DND-41 (cell line): ENCODE measurements around the gene PCAT6.

Experiments
- ATAC-seq: fragments of 200-7000 bp; cut with Tn5 transposase; 3 replicates; pipeline ENCODE4 v1.9.1; 2021; ENCODE audit warnings: low read depth; ENCODE audit not compliant: insufficient read depth
- DNase-seq: peaks from one replicate; pipeline ENCODE4 v3.0.0-alpha.2; 2020
- H2AFZ ChIP-seq: 2 replicates; pipeline ENCODE4 v1.6.0; 2012; ENCODE audit warnings: low read depth, low read length
- H3K27ac ChIP-seq: 2 replicates; pipeline ENCODE4 v1.5.1; 2012; ENCODE audit warnings: low read length, inconsistent platforms
- H3K27me3 ChIP-seq: fragments of 200-600 bp; sonication (generic); 2 replicates; pipeline ENCODE4 v1.6.0; 2012; ENCODE audit warnings: low read length, mild to moderate bottlenecking, inconsistent platforms; ENCODE audit not compliant: insufficient read depth, poor library complexity
- H3K36me3 ChIP-seq: 2 replicates; pipeline ENCODE4 v1.5.1; 2012; ENCODE audit warnings: low read length, inconsistent platforms; ENCODE audit not compliant: insufficient read depth
- H3K4me1 ChIP-seq: 2 replicates; pipeline ENCODE4 v1.5.1; 2012; ENCODE audit warnings: mild to moderate bottlenecking, low read length; ENCODE audit not compliant: insufficient read depth
- H3K4me2 ChIP-seq: 2 replicates; pipeline ENCODE4 v1.6.0; 2012; ENCODE audit warnings: mild to moderate bottlenecking, moderate library complexity, low read length, inconsistent platforms; ENCODE audit not compliant: insufficient read depth
- H3K4me3 ChIP-seq, 2 experiments: fragments of 200-600 bp in 1 of 2; shearing (Covaris generic) in 1 of 2; 2 replicates each; pipeline ENCODE4 v1.5.1; 2012 to 2016; ENCODE audit warnings: inconsistent platforms in 2 of 2, low read length in 2 of 2, mild to moderate bottlenecking in 2 of 2, low read depth in 1 of 2, moderate library complexity in 1 of 2
- H3K79me2 ChIP-seq: 2 replicates; pipeline ENCODE4 v1.6.0; 2012; ENCODE audit warnings: low read length, inconsistent platforms; ENCODE audit not compliant: insufficient read depth
- H3K9ac ChIP-seq: 2 replicates; pipeline ENCODE4 v1.6.0; 2012; ENCODE audit warnings: low read depth, mild to moderate bottlenecking, inconsistent platforms, low read length, moderate library complexity
- H3K9me3 ChIP-seq: 2 replicates; pipeline ENCODE4 v1.5.1; 2012; ENCODE audit warnings: low read length, moderate library complexity, mild to moderate bottlenecking, inconsistent platforms; ENCODE audit not compliant: insufficient read depth, severe bottlenecking
- H4K20me1 ChIP-seq: 2 replicates; pipeline ENCODE4 v1.6.0; 2012; ENCODE audit warnings: low read length; ENCODE audit not compliant: insufficient read depth
- CTCF ChIP-seq: IDR thresholded peaks from 2 replicates; pipeline ENCODE4 v1.5.1; 2012; ENCODE audit warnings: borderline replicate concordance, low read length, moderate library complexity, mild to moderate bottlenecking; ENCODE audit not compliant: poor library complexity, severe bottlenecking; ENCODE audit errors: extremely low read depth
- EZH2 ChIP-seq: IDR thresholded peaks from 3 replicates; pipeline ENCODE4 v1.6.1; 2012; ENCODE audit warnings: borderline replicate concordance, low read depth, mild to moderate bottlenecking, moderate library complexity, low read length, inconsistent platforms; ENCODE audit not compliant: severe bottlenecking

PCAT6 gene

GRCh38 chr1:202852163-202852904, 41.6 kb downstream of the PCAT6 start:
- TF ChIP-seq EZH2 (no peak), CTCF (peak; percentile 57)
- Histone ChIP-seq H3K27ac (no peak overlapping the region), H3K27me3 (no peaks in the 10 kb centered on the region), H3K79me2 (no peaks in the 10 kb centered on the region), H3K4me3 (no peak overlapping the region), H3K4me1 (no peaks in the 10 kb centered on the region), H3K9ac (no peak overlapping the region), H2AFZ (peak overlapping the region; percentile 69), H3K36me3 (no peaks in the 10 kb centered on the region), H3K4me2 (no peak overlapping the region), H3K9me3 (no peaks in the 10 kb centered on the region), H4K20me1 (no peaks in the 10 kb centered on the region)
- ATAC-seq (peak; percentile 72), DNase-seq (peak; percentile 32)

DNA sequence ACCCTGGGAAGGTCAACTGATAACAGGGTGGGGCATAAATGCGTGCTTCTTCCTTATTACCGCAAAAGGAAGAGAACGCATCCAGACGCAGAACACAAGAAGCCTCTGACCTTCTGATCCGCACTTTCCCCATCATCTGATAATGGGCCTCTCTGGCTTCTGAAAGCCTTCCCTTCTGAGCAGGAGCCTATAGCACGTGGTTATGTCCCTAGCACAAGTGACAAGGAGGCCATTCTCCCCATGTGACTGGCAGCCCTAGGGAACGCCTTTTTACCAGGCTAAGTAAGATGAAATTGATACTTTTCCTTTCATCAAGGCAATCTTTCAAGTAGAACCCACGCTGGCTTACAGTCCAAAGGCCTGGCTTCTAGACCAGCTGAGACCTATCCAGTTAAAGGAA, 44.0 kb downstream of the PCAT6 start:
- Histone ChIP-seq H3K27me3 (no peaks in the 10 kb centered on the region), H3K4me1 (no peaks in the 10 kb centered on the region), H3K4me2 (no peak overlapping the region), H3K36me3 (no peaks in the 10 kb centered on the region), H3K9me3 (no peaks in the 10 kb centered on the region), H2AFZ (no peak overlapping the region), H3K79me2 (no peaks in the 10 kb centered on the region), H3K27ac (no peak overlapping the region), H4K20me1 (no peaks in the 10 kb centered on the region), H3K9ac (no peak overlapping the region), H3K4me3 (no peak overlapping the region)
- TF ChIP-seq EZH2: no peak
- TF ChIP-seq CTCF: no peak
- DNase-seq (no peak), ATAC-seq (no peak)

- no peak overlapping the region for H2AFZ ChIP-seq
- H3K27ac ChIP-seq: no peak overlapping the region
- no peaks in the 10 kb centered on the region for H4K20me1 ChIP-seq
- H3K79me2 ChIP-seq: no peaks in the 10 kb centered on the region
- no peaks in the 10 kb centered on the region for H3K27me3 ChIP-seq
- H3K4me2 ChIP-seq: no peak overlapping the region
- no peak overlapping the region for H3K4me3 ChIP-seq
- H3K9me3 ChIP-seq: no peaks in the 10 kb centered on the region
- H3K4me1 ChIP-seq: no peaks in the 10 kb centered on the region
- no peak for ATAC-seq
- no peaks in the 10 kb centered on the region for H3K36me3 ChIP-seq
- DNase-seq: no peak
- TF ChIP-seq EZH2 (no peak), CTCF (no peak)
- no peak overlapping the region for H3K9ac ChIP-seq
Measured at GRCh38 chr1:202856014-202856413, 45.3 kb downstream of the PCAT6 start.
